HepG2 (cell line): ENCODE results near the gene ALX3. TPM values are rescaled to one million over a fixed set of nuclear protein-coding genes. Genes with fewer than 3 reads are reported as not detected.

Experiments used
- ATAC-seq: fragments of 200-7000 bp; cut with Tn5 transposase; 3 replicates; pipeline ENCODE4 v1.9.1; 2020; ENCODE audit warnings: mild to moderate bottlenecking, moderate library complexity
- BruUV-seq: library from RNA; stranded (reverse); fragments of 400-500 nt; replicated peaks from 2 replicates; lab custom pipeline; 2021; lab: Mats Ljungman, UMichigan
- CTCF ChIA-PET: fragments of 300-600 bp; formaldehyde crosslinking; extraction: SDS; loops from one replicate; lab custom pipeline; 2021; ENCODE audit warnings: low total read pairs, inconsistent platforms, low intra/inter-chr PET ratio; lab: Yijun Ruan, JAX
- POLR2A ChIA-PET: fragments of 350-600 bp; sonication (Branson Sonifier 250); formaldehyde crosslinking; loops from one replicate; lab custom pipeline; 2020; ENCODE audit warnings: antibody characterized with exemption, inconsistent platforms; lab: Yijun Ruan, JAX
- DNase-seq: peaks from one replicate; pipeline ENCODE4 v3.0.0-alpha.2; 2015; ENCODE audit warnings: low spot score
- FAIRE-seq: peaks from 3 replicates; lab custom pipeline; 2011; peaks lifted over from hg19 to GRCh38; lab: Jason Lieb, UNC
- H2AFZ ChIP-seq: one replicate; pipeline ENCODE4 v1.6.1; 2011; ENCODE audit warnings: low read length, inconsistent platforms
- H3K27ac ChIP-seq: fragments of 300-600 bp; 3 replicates; pipeline ENCODE4 v1.8.0; 2011; ENCODE audit warnings: mixed run types, mild to moderate bottlenecking, mixed read lengths, low read length, inconsistent platforms; ENCODE audit not compliant: insufficient read depth; ENCODE audit errors: extremely low read length
- H3K27me3 ChIP-seq, 2 experiments: fragments of 200-600 bp in 1 of 2; 2 replicates in 1 of 2; 3 replicates in 1 of 2; pipeline versions ENCODE4 v1.6.0 to v1.8.0; 2011; ENCODE audit warnings: low read length in 2 of 2, mild to moderate bottlenecking in 2 of 2, moderate library complexity in 2 of 2, inconsistent platforms in 1 of 2; ENCODE audit not compliant: insufficient read depth in 2 of 2, control insufficient read depth in 1 of 2
- H3K36me3 ChIP-seq, 2 experiments: fragments of 200-600 bp in 1 of 2; replicated peaks in 1 of 2; 2 replicates in 1 of 2; 3 replicates in 1 of 2; pipeline versions ENCODE4 v1.5.1 to v1.8.0; 2011; ENCODE audit warnings: low read length in 2 of 2, inconsistent platforms in 1 of 2; ENCODE audit not compliant: insufficient read depth in 2 of 2, control insufficient read depth in 1 of 2
- H3K4me1 ChIP-seq: 2 replicates; pipeline ENCODE4 v1.5.1; 2012; ENCODE audit warnings: low read length, inconsistent platforms; ENCODE audit not compliant: insufficient read depth
- H3K4me2 ChIP-seq: 2 replicates; pipeline ENCODE4 v1.6.0; 2011; ENCODE audit warnings: low read depth, low read length, inconsistent platforms
- H3K4me3 ChIP-seq, 3 experiments: fragments of 200-600 bp in 1 of 3; sonication (generic), shearing (Covaris generic) in 1 of 3; replicated peaks in 1 of 3; 2 replicates each; pipeline ENCODE4 v1.5.1; 2011 to 2016; ENCODE audit warnings: low read length in 3 of 3, inconsistent platforms in 2 of 3, low read depth in 2 of 3, mild to moderate bottlenecking in 2 of 3, control low read depth in 1 of 3, mixed read lengths in 1 of 3; ENCODE audit not compliant: insufficient read depth in 1 of 3
- H3K79me2 ChIP-seq: one replicate; pipeline ENCODE4 v1.6.1; 2011; ENCODE audit warnings: low read length, inconsistent platforms; ENCODE audit not compliant: insufficient read depth
- H3K9ac ChIP-seq: 2 replicates; pipeline ENCODE4 v1.6.0; 2011; ENCODE audit warnings: mild to moderate bottlenecking, low read depth, low read length, inconsistent platforms; ENCODE audit not compliant: insufficient read depth
- H3K9me3 ChIP-seq: 2 replicates; pipeline ENCODE4 v1.5.1; 2012; ENCODE audit warnings: mild to moderate bottlenecking, low read length
- H4K20me1 ChIP-seq: 2 replicates; pipeline ENCODE4 v1.6.0; 2011; ENCODE audit warnings: inconsistent platforms, mild to moderate bottlenecking, low read length, moderate library complexity; ENCODE audit not compliant: insufficient read depth
- CBX5 ChIP-seq: sonication (generic); formaldehyde crosslinking; IDR thresholded peaks from 2 replicates; pipeline ENCODE4 v1.4.0; 2020; ENCODE audit warnings: missing genetic modification reagents, borderline replicate concordance
- HOXA9 ChIP-seq: sonication (generic); formaldehyde crosslinking; IDR thresholded peaks from 2 replicates; pipeline ENCODE4 v1.8.1; 2022; ENCODE audit warnings: missing genetic modification reagents, mild to moderate bottlenecking, moderate library complexity, borderline replicate concordance
- IKZF1 ChIP-seq: fragments of 450-650 bp; IDR thresholded peaks from 2 replicates; pipeline ENCODE4 v1.7.1; 2016
- SIN3B ChIP-seq: fragments of 150-350 bp; IDR thresholded peaks from 2 replicates; pipeline ENCODE4 v1.6.1; 2014; ENCODE audit warnings: low read length
- SMC3 ChIP-seq: IDR thresholded peaks from 2 replicates; pipeline ENCODE4 v1.6.1; 2011; ENCODE audit warnings: low read length, improper control_type of control experiment
- SNAPC2 ChIP-seq: sonication (generic); formaldehyde crosslinking; IDR thresholded peaks from 2 replicates; pipeline ENCODE4 v1.8.1; 2022; ENCODE audit warnings: mild to moderate bottlenecking, missing genetic modification reagents
- SP4 ChIP-seq: sonication (generic); formaldehyde crosslinking; IDR thresholded peaks from 2 replicates; pipeline ENCODE4 v1.8.1; 2023; ENCODE audit warnings: mild to moderate bottlenecking, missing genetic modification reagents
- ZFYVE20 ChIP-seq: sonication (generic); formaldehyde crosslinking; IDR thresholded peaks from 2 replicates; pipeline ENCODE4 v1.8.0; 2023; ENCODE audit warnings: low read depth, mild to moderate bottlenecking, moderate library complexity, missing genetic modification reagents, borderline replicate concordance
- WGBS: methylation state at CpG from one replicate; pipeline ENCODE4 v1.1.6; 2017; ENCODE audit warnings: low lambda C conversion rate; 5-methylcytosine and 5-hydroxymethylcytosine counted together
- in situ Hi-C: cut with HindIII; loops from 2 replicates; pipeline ENCODE4 v1.10.0; 2017; ENCODE audit warnings: low pct_unique_long_range_greater_than_20kb; ENCODE audit not compliant: extremely low pct_ligation_motif_present
- intact Hi-C: fragments of 100-400 bp; cut with micrococcal nuclease; formaldehyde crosslinking; loops from one replicate; pipeline ENCODE4 v1.10.0; 2022; ENCODE audit not compliant: unreplicated experiment
- polyA plus RNA-seq, 8 experiments: library from polyadenylated mRNA; depleted of rRNA in 3 of 8; stranded (reverse) in 7 of 8; unstranded in 1 of 8; fragments of >200 nt; fragmentation: Illumina TruSeq in 4 of 8; extraction: Trizol in 4 of 8; gene quantifications; 2 replicates each; pipeline versions ENCODE4 v1.2.1 to v1.2.3, GENCODE V29; 2011 to 2016; ENCODE audit warnings: low read depth in 4 of 8, missing spikeins in 1 of 8, mixed read lengths in 1 of 8; ENCODE audit not compliant: insufficient read depth in 1 of 8
- total RNA-seq, 5 experiments: library from RNA; depleted of rRNA; stranded (reverse); fragments of >200 nt; fragmentation: Illumina TruSeq; extraction: Trizol; gene quantifications; 2 replicates each; pipeline ENCODE4 v1.2.3, GENCODE V29; 2016; ENCODE audit warnings: low read depth in 1 of 5
- TF ChIP-seq, protein P1 (sequence below): sonication (generic); formaldehyde crosslinking; IDR thresholded peaks from 2 replicates; pipeline ENCODE4 v1.5.0; 2020; ENCODE audit warnings: mild to moderate bottlenecking, missing genetic modification reagents, moderate library complexity

Gene ALX3
- total and polyA plus RNA-seq, 2 of the 13 experiments (the other 11 are each of a cell fraction or from before 2014, with no cell fraction given): not detected

DNA sequence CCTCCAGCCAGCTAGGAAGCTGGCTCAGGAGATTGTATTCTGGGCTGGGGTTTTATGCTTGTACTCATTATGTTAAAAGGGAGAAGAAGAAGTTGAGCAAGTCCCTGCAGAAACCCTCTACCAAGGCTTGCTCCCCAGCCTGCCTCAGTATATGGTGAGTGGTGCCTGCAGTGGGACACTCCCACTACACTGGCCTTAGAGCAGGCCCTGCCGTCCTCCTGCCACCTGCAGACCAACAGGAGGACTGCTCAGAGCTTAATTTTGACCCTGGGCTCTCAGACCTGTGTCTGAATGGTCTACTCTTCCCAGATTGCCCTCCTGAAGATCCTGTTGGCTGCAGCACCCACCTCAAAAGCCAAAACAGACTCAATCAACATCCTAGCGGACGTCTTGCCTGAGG lies 23.0 kb downstream of the ALX3 start:
- no peak for FAIRE-seq
- no peak for DNase-seq
- BruUV-seq: no TSS peak
- no peak overlapping the region for H3K9ac ChIP-seq
- no peak overlapping the region for H3K27ac ChIP-seq
- ChIA-PET CTCF (no interaction called here), POLR2A (no interaction called here)
- no peak overlapping the region for H3K4me2 ChIP-seq
- in situ Hi-C loops: no loop called here
- H3K9me3 ChIP-seq: no peaks in the 10 kb centered on the region
- no peaks in the 10 kb centered on the region for H3K27me3 ChIP-seq
- H2AFZ ChIP-seq: no peak overlapping the region
- H3K36me3 ChIP-seq: peaks cover 47 to 80% of the 10 kb centered on the region in 2 experiments
- ATAC-seq: peak; percentile 84
- H3K79me2 ChIP-seq: no peaks in the 10 kb centered on the region
- intact Hi-C loops: no loop called here
- WGBS: 85% methylated on average over 3 of the region's 3 CpGs
- H3K4me3 ChIP-seq: no peak overlapping the region
- no peaks in the 10 kb centered on the region for H4K20me1 ChIP-seq
- H3K4me1 ChIP-seq: peaks cover 24% of the 10 kb centered on the region
- TF ChIP-seq SMC3 (no peak), CBX5 (CRISPR knock-in tag) (no peak), SP4 (CRISPR knock-in tag) (no peak), HOXA9 (no peak), SIN3B (no peak), SNAPC2 (CRISPR knock-in tag) (no peak), ZFYVE20 (CRISPR knock-in tag) (no peak), IKZF1 (no peak)
- TF ChIP-seq, protein P1, sequence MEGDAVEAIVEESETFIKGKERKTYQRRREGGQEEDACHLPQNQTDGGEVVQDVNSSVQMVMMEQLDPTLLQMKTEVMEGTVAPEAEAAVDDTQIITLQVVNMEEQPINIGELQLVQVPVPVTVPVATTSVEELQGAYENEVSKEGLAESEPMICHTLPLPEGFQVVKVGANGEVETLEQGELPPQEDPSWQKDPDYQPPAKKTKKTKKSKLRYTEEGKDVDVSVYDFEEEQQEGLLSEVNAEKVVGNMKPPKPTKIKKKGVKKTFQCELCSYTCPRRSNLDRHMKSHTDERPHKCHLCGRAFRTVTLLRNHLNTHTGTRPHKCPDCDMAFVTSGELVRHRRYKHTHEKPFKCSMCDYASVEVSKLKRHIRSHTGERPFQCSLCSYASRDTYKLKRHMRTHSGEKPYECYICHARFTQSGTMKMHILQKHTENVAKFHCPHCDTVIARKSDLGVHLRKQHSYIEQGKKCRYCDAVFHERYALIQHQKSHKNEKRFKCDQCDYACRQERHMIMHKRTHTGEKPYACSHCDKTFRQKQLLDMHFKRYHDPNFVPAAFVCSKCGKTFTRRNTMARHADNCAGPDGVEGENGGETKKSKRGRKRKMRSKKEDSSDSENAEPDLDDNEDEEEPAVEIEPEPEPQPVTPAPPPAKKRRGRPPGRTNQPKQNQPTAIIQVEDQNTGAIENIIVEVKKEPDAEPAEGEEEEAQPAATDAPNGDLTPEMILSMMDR (CRISPR knock-in tag): 0 out of 2 replicates have a peak, but pooled peaks have one; percentile 19
